A549 (cell line): ENCODE measurements around the gene ALG6. TPM values are rescaled to one million over a fixed set of nuclear protein-coding genes. Genes with fewer than 3 reads are reported as not detected.

Source experiments
- ATAC-seq, 2 experiments: fragments of 200-7000 bp in 1 of 2; fragments of >200 bp in 1 of 2; cut with Nextera tagmentation in 1 of 2; cut with Tn5 transposase in 1 of 2; 3 replicates each; pipeline versions ENCODE4 v1.8.0 to v1.9.1; 2018 to 2020; ENCODE audit warnings: mild to moderate bottlenecking in 1 of 2, moderate library complexity in 1 of 2
- CTCF ChIA-PET: fragments of 300-600 bp; sonication (Branson Sonifier 250); formaldehyde crosslinking; extraction: SDS; loops from one replicate; lab custom pipeline; 2021; ENCODE audit warnings: antibody characterized with exemption, inconsistent platforms; lab: Yijun Ruan, JAX
- POLR2A ChIA-PET: fragments of 350-600 bp; formaldehyde crosslinking; extraction: SDS; loops from one replicate; lab custom pipeline; 2021; ENCODE audit warnings: antibody characterized with exemption, inconsistent platforms; lab: Yijun Ruan, JAX
- DNase-seq, 2 experiments: peaks; one replicate each; pipeline versions ENCODE4 v3.0.0 to v3.0.0-alpha.2; 2011 to 2016; ENCODE audit warnings: low read depth in 1 of 2, low spot score in 1 of 2
- FAIRE-seq: peaks from 2 replicates; lab custom pipeline; 2011; peaks lifted over from hg19 to GRCh38; lab: Jason Lieb, UNC
- H3K27ac ChIP-seq, 2 experiments: fragments of >200 bp; sonication (Bioruptor Twin); formaldehyde crosslinking; 3 replicates each; pipeline ENCODE4 v1.5.1; 2016 to 2017
- H3K4me1 ChIP-seq: fragments of >200 bp; sonication (Bioruptor Twin); formaldehyde crosslinking; 3 replicates; pipeline ENCODE4 v1.6.1; 2016
- H3K4me2 ChIP-seq: fragments of >200 bp; sonication (Bioruptor Twin); formaldehyde crosslinking; 3 replicates; pipeline ENCODE4 v1.6.1; 2016
- H3K4me3 ChIP-seq: fragments of >200 bp; sonication (Bioruptor Twin); formaldehyde crosslinking; 3 replicates; pipeline ENCODE4 v1.5.1; 2016
- H3K9me3 ChIP-seq: fragments of >200 bp; sonication (Bioruptor Twin); formaldehyde crosslinking; 3 replicates; pipeline ENCODE4 v1.6.1; 2016
- ATOH8 ChIP-seq: fragments of 250-450 bp; sonication (Bioruptor Pico); IDR thresholded peaks from 2 replicates; pipeline ENCODE4 v1.5.0; 2020; ENCODE audit warnings: low read depth, mild to moderate bottlenecking, moderate library complexity
- BHLHE40 ChIP-seq: IDR thresholded peaks from 2 replicates; pipeline ENCODE4 v1.6.1; 2012; ENCODE audit warnings: low read depth, low read length, inconsistent platforms
- CEBPB ChIP-seq, 2 experiments: fragments of >200 bp in 1 of 2; sonication (Bioruptor Twin) in 1 of 2; formaldehyde crosslinking in 1 of 2; IDR thresholded peaks; 2 replicates each; pipeline ENCODE4 v1.6.1; 2012 to 2016
- CTCF ChIP-seq: fragments of >200 bp; sonication (Bioruptor Twin); formaldehyde crosslinking; IDR thresholded peaks from 3 replicates; pipeline ENCODE4 v1.5.1; 2016
- EHF ChIP-seq: fragments of 250-450 bp; sonication (Bioruptor Pico); IDR thresholded peaks from 2 replicates; pipeline ENCODE4 v1.5.0; 2020; ENCODE audit warnings: mild to moderate bottlenecking
- EHMT2 ChIP-seq: fragments of 200-600 bp; sonication (generic); IDR thresholded peaks from 2 replicates; pipeline ENCODE4 v1.6.1; 2016; ENCODE audit warnings: antibody characterized with exemption, low read depth, mild to moderate bottlenecking, moderate library complexity
- EP300 ChIP-seq, 2 experiments: fragments of >200 bp; sonication (Bioruptor Twin); formaldehyde crosslinking; IDR thresholded peaks; 2 replicates in 1 of 2; 3 replicates in 1 of 2; pipeline ENCODE4 v1.6.1; 2016 to 2017
- FOSL2 ChIP-seq, 2 experiments: fragments of 450-650 bp in 1 of 2; fragments of >200 bp in 1 of 2; sonication (Bioruptor Twin) in 1 of 2; formaldehyde crosslinking; IDR thresholded peaks; 2 replicates each; pipeline versions ENCODE4 v1.5.0 to v1.6.1; 2016 to 2020; ENCODE audit warnings: mild to moderate bottlenecking in 1 of 2, moderate library complexity in 1 of 2
- HDAC2 ChIP-seq: fragments of 200-600 bp; sonication (generic); IDR thresholded peaks from 2 replicates; pipeline ENCODE4 v1.6.1; 2016
- HES2 ChIP-seq: fragments of >200 bp; sonication (Bioruptor Twin); formaldehyde crosslinking; IDR thresholded peaks from 2 replicates; pipeline ENCODE4 v1.6.1; 2016
- HOXA7 ChIP-seq: fragments of 250-450 bp; sonication (Bioruptor Pico); IDR thresholded peaks from 2 replicates; pipeline ENCODE4 v1.5.0; 2020; ENCODE audit warnings: mild to moderate bottlenecking, moderate library complexity
- JUNB ChIP-seq: fragments of >200 bp; sonication (Bioruptor Twin); formaldehyde crosslinking; IDR thresholded peaks from 2 replicates; pipeline ENCODE4 v1.6.1; 2016
- MAFK ChIP-seq: fragments of 450-650 bp; IDR thresholded peaks from 2 replicates; pipeline ENCODE4 v1.6.1; 2014; ENCODE audit not compliant: partially characterized antibody
- MAX ChIP-seq: IDR thresholded peaks from 2 replicates; pipeline ENCODE4 v1.6.1; 2012
- MAZ ChIP-seq: fragments of 150-350 bp; IDR thresholded peaks from 2 replicates; pipeline ENCODE4 v1.6.1; 2014; ENCODE audit warnings: antibody characterized with exemption, low read depth, low read length, borderline replicate concordance
- NPAS2 ChIP-seq: fragments of 250-450 bp; sonication (Bioruptor Pico); IDR thresholded peaks from 2 replicates; pipeline ENCODE4 v1.8.0; 2022; ENCODE audit warnings: mild to moderate bottlenecking, moderate library complexity, borderline replicate concordance
- PBX3 ChIP-seq: IDR thresholded peaks from 2 replicates; pipeline ENCODE4 v1.6.1; 2012
- PHF8 ChIP-seq: fragments of 200-600 bp; sonication (generic); IDR thresholded peaks from 2 replicates; pipeline ENCODE4 v1.6.1; 2016; ENCODE audit warnings: low read depth, mild to moderate bottlenecking, antibody characterized with exemption, moderate library complexity, borderline replicate concordance
- POLR2AphosphoS2 ChIP-seq: conservative IDR thresholded peaks from 2 replicates; pipeline ENCODE4 v1.6.1; 2012; ENCODE audit warnings: low read length, improper control_type of control experiment, inconsistent platforms
- RAD21 ChIP-seq, 2 experiments: fragments of >200 bp in 1 of 2; sonication (Bioruptor Twin) in 1 of 2; formaldehyde crosslinking in 1 of 2; IDR thresholded peaks in 1 of 2; conservative IDR thresholded peaks in 1 of 2; 2 replicates in 1 of 2; 3 replicates in 1 of 2; pipeline ENCODE4 v1.6.1; 2012 to 2018; ENCODE audit warnings: inconsistent platforms in 1 of 2
- RARB ChIP-seq: fragments of 250-450 bp; sonication (Bioruptor Pico); IDR thresholded peaks from 2 replicates; pipeline ENCODE4 v1.8.0; 2021; ENCODE audit warnings: mild to moderate bottlenecking, moderate library complexity
- RFX5 ChIP-seq: fragments of 450-650 bp; IDR thresholded peaks from 2 replicates; pipeline ENCODE4 v1.7.1; 2014; ENCODE audit warnings: antibody characterized with exemption, mild to moderate bottlenecking, moderate library complexity
- RNF2 ChIP-seq: fragments of 200-600 bp; sonication (generic); IDR thresholded peaks from 2 replicates; pipeline ENCODE4 v1.6.1; 2016; ENCODE audit warnings: low read depth, mild to moderate bottlenecking, antibody characterized with exemption, moderate library complexity, borderline replicate concordance
- TFCP2L1 ChIP-seq: fragments of 250-450 bp; sonication (Bioruptor Pico); IDR thresholded peaks from 2 replicates; pipeline ENCODE4 v1.5.0; 2021; ENCODE audit warnings: mild to moderate bottlenecking
- USF2 ChIP-seq: fragments of 450-650 bp; IDR thresholded peaks from 2 replicates; pipeline ENCODE4 v1.6.1; 2014; ENCODE audit warnings: antibody characterized with exemption
- ZFP36 ChIP-seq: fragments of 450-650 bp; IDR thresholded peaks from 2 replicates; pipeline ENCODE4 v1.6.1; 2014; ENCODE audit warnings: borderline replicate concordance; ENCODE audit not compliant: partially characterized antibody
- WGBS: methylation state at CpG from one replicate; pipeline ENCODE4 v1.1.6; 2017; ENCODE audit errors: missing lambda C conversion rate; 5-methylcytosine and 5-hydroxymethylcytosine counted together
- polyA plus RNA-seq, 4 experiments: library from polyadenylated mRNA; depleted of rRNA in 3 of 4; stranded (reverse); fragments of >200 nt; fragmentation: RNase III in 1 of 4; extraction: RNeasy Plus Mini Kit Qiagen cat#74134 plus additional on column Dnase treatment in 1 of 4; gene quantifications; 2 replicates in 3 of 4; 3 replicates in 1 of 4; pipeline ENCODE4 v1.2.3, GENCODE V29; 2011 to 2017

ALG6 gene
- polyA plus RNA-seq, 2 of the 4 experiments (the other 2 are of a cell fraction), result 8.3 to 19.6 TPM

GRCh38 chr1:63405987-63406386 lies 38.6 kb downstream of the ALG6 start:
- POLR2A ChIA-PET, result no interaction called here
- no peak overlapping the region for H3K4me3 ChIP-seq
- CTCF ChIA-PET, result no interaction called here
- DNase-seq (no peak), ATAC-seq (no peak), FAIRE-seq (no peak)
- no peak overlapping the region for H3K27ac ChIP-seq
- peak; percentile 45 for TF ChIP-seq MAFK
- no peak for TF ChIP-seq CTCF
- H3K4me2 ChIP-seq, result no peak overlapping the region
- H3K4me1 ChIP-seq, result peaks cover 6% of the 10 kb centered on the region; the same call in 1 of the 3 replicates
- no peaks in the 10 kb centered on the region for H3K9me3 ChIP-seq

- ChIA-PET CTCF (no interaction called here), POLR2A (no interaction called here)
- no peak overlapping the region for H3K27ac ChIP-seq
- no peaks in the 10 kb centered on the region for H3K9me3 ChIP-seq
- H3K4me1 ChIP-seq, result peaks cover 6% of the 10 kb centered on the region; the same call in 1 of the 3 replicates
- peak in 1 of 2 experiments; percentile 66; a peak in 2 of 4 replicates for TF ChIP-seq CEBPB (IDR thresholded peaks at IDR 0.05)
- TF ChIP-seq PHF8, result no peak
- ATAC-seq (no peak), DNase-seq (no peak), FAIRE-seq (no peak)
- H3K4me2 ChIP-seq, result peak overlapping the region; percentile 23; the same call in 2 of the 3 replicates
- H3K4me3 ChIP-seq, result no peak overlapping the region
These were observed 39.6 kb downstream of the ALG6 start for GRCh38 chr1:63407002-63407401.

GRCh38 chr1:63408331-63408730 lies 40.9 kb downstream of the ALG6 start:
- H3K4me1 ChIP-seq, result peaks cover 6% of the 10 kb centered on the region; the same call in 1 of the 3 replicates
- ATAC-seq, result no peak
- no peak overlapping the region for H3K4me2 ChIP-seq
- no peak for DNase-seq
- FAIRE-seq, result no peak
- no peak overlapping the region for H3K4me3 ChIP-seq
- no peaks in the 10 kb centered on the region for H3K9me3 ChIP-seq
- POLR2A ChIA-PET, result no interaction called here
- WGBS, result 78% methylated on average over 4 of the region's 4 CpGs
- H3K27ac ChIP-seq, result no peak overlapping the region
- CTCF ChIA-PET, result no interaction called here
- no peak for TF ChIP-seq TFCP2L1 (CRISPR knock-in tag)
- TF ChIP-seq PBX3, result no peak
- TF ChIP-seq POLR2AphosphoS2, result no peak
- no peak for TF ChIP-seq HDAC2
- TF ChIP-seq EP300 (IDR thresholded peaks at IDR 0.05), result no peak
- no peak for TF ChIP-seq EHMT2
- TF ChIP-seq MAX, result no peak
- TF ChIP-seq RAD21 (conservative IDR thresholded peaks at IDR 0.05 in 1 of 2, IDR thresholded peaks at IDR 0.05 in 1 of 2), result no peak
- TF ChIP-seq EHF (CRISPR knock-in tag), result no peak
- TF ChIP-seq PHF8, result no peak

GRCh38 chr1:63411066-63411465 lies 43.6 kb downstream of the ALG6 start:
- Histone ChIP-seq H3K9me3 (no peaks in the 10 kb centered on the region), H3K27ac (no peak overlapping the region), H3K4me1 (peaks cover 6% of the 10 kb centered on the region; the same call in 1 of the 3 replicates), H3K4me2 (no peak overlapping the region), H3K4me3 (no peak overlapping the region)
- 87% methylated on average over 2 of the region's 2 CpGs for WGBS
- DNase-seq (no peak), ATAC-seq (no peak), FAIRE-seq (no peak)
- ChIA-PET CTCF (interaction anchor here (1.6 kb wide), 1 partner anchor 83 kb away, joined by 5 read pairs; no protein-coding TSS in a partner anchor), POLR2A (no interaction called here)
- TF ChIP-seq NPAS2 (CRISPR knock-in tag) (no peak), RFX5 (no peak), EHMT2 (no peak), RARB (CRISPR knock-in tag) (no peak), HOXA7 (CRISPR knock-in tag) (no peak), BHLHE40 (no peak), POLR2AphosphoS2 (no peak), ZFP36 (no peak), JUNB (no peak), FOSL2 (IDR thresholded peaks at IDR 0.05) (no peak), FOSL2 (CRISPR knock-in tag; IDR thresholded peaks at IDR 0.05) (no peak), USF2 (no peak), HES2 (no peak), RNF2 (no peak), MAZ (no peak), RAD21 (conservative IDR thresholded peaks at IDR 0.05 in 1 of 2, IDR thresholded peaks at IDR 0.05 in 1 of 2) (no peak), ATOH8 (CRISPR knock-in tag) (no peak), EHF (CRISPR knock-in tag) (no peak)
